ENCODE data around the gene LAT.
A peak's percentile ranks its signal among the peaks of the same experiment; 100 is the strongest.

Gene LAT

GRCh38 chr16:28980929-28981328, 3.9 kb upstream of the LAT start:
- Histone ChIP-seq H3K27me3 (replicated peaks) (no peaks in the 10 kb centered on the region), H3K4me3 (ENCODE audit: low read depth, low read length) (no peak overlapping the region), H3K27ac (no peak overlapping the region), H3K36me3 (replicated peaks) (peaks cover 48% of the 10 kb centered on the region)
- DNase-seq: no peak
- no peak for TF ChIP-seq CTCF (IDR thresholded peaks at IDR 0.05; ENCODE audit: low read depth, low read length, missing control alignments)
- in situ Hi-C loops (cut with HindIII; ENCODE audit: low pct_ligation_motif_present, low sequenced_read_pairs): no loop called here

GRCh38 chr16:28981517-28981916, 3.3 kb upstream of the LAT start:
- H3K27ac ChIP-seq: no peak overlapping the region
- no peaks in the 10 kb centered on the region for H3K27me3 ChIP-seq (replicated peaks)
- peak; percentile 80 for TF ChIP-seq CTCF (IDR thresholded peaks at IDR 0.05; ENCODE audit: low read depth, low read length, missing control alignments)
- H3K36me3 ChIP-seq (replicated peaks): peaks cover 51% of the 10 kb centered on the region
- H3K4me3 ChIP-seq (ENCODE audit: low read depth, low read length): no peak overlapping the region
- no peak for DNase-seq
- in situ Hi-C loops (cut with HindIII; ENCODE audit: low pct_ligation_motif_present, low sequenced_read_pairs): no loop called here

GRCh38 chr16:28982418-28982817, 2.4 kb upstream of the LAT start:
- H3K27me3 ChIP-seq (replicated peaks): no peaks in the 10 kb centered on the region
- DNase-seq: no peak
- peaks cover 59% of the 10 kb centered on the region for H3K36me3 ChIP-seq (replicated peaks)
- H3K27ac ChIP-seq: no peak overlapping the region
- in situ Hi-C loops (cut with HindIII; ENCODE audit: low pct_ligation_motif_present, low sequenced_read_pairs): no loop called here
- no peak for TF ChIP-seq CTCF (IDR thresholded peaks at IDR 0.05; ENCODE audit: low read depth, low read length, missing control alignments)
- no peak overlapping the region for H3K4me3 ChIP-seq (ENCODE audit: low read depth, low read length)

GRCh38 chr16:28982949-28983348, 1.9 kb upstream of the LAT start:
- Histone ChIP-seq H3K27ac (no peak overlapping the region), H3K4me3 (ENCODE audit: low read depth, low read length) (no peak overlapping the region), H3K27me3 (replicated peaks) (no peaks in the 10 kb centered on the region), H3K36me3 (replicated peaks) (peaks cover 61% of the 10 kb centered on the region)
- no peak for DNase-seq
- in situ Hi-C loops (cut with HindIII; ENCODE audit: low pct_ligation_motif_present, low sequenced_read_pairs): no loop called here
- no peak for TF ChIP-seq CTCF (IDR thresholded peaks at IDR 0.05; ENCODE audit: low read depth, low read length, missing control alignments)

GRCh38 chr16:28983644-28984043, 1.2 kb upstream of the LAT start:
- Histone ChIP-seq H3K27ac (no peak overlapping the region), H3K36me3 (replicated peaks) (peaks cover 63% of the 10 kb centered on the region), H3K27me3 (replicated peaks) (no peaks in the 10 kb centered on the region), H3K4me3 (ENCODE audit: low read depth, low read length) (no peak overlapping the region)
- in situ Hi-C loops (cut with HindIII; ENCODE audit: low pct_ligation_motif_present, low sequenced_read_pairs): no loop called here
- TF ChIP-seq CTCF (IDR thresholded peaks at IDR 0.05; ENCODE audit: low read depth, low read length, missing control alignments): no peak
- DNase-seq: no peak

GRCh38 chr16:28984091-28984490, 761 bp upstream of the LAT start:
- Histone ChIP-seq H3K27ac (no peak overlapping the region), H3K36me3 (replicated peaks) (peaks cover 63% of the 10 kb centered on the region), H3K4me3 (ENCODE audit: low read depth, low read length) (no peak overlapping the region), H3K27me3 (replicated peaks) (no peaks in the 10 kb centered on the region)
- in situ Hi-C loops (cut with HindIII; ENCODE audit: low pct_ligation_motif_present, low sequenced_read_pairs): no loop called here
- DNase-seq: no peak
- TF ChIP-seq CTCF (IDR thresholded peaks at IDR 0.05; ENCODE audit: low read depth, low read length, missing control alignments): no peak
